WTC11 (cell line): ENCODE data around the gene MBP.

Experiments used
- FOXP4 ChIP-seq: sonication (generic); formaldehyde crosslinking; IDR thresholded peaks from 2 replicates; pipeline ENCODE4 v1.8.0; 2022; ENCODE audit warnings: mild to moderate bottlenecking, missing genetic modification reagents
- TF ChIP-seq, protein P1 (sequence below): sonication (generic); formaldehyde crosslinking; IDR thresholded peaks from 2 replicates; pipeline ENCODE4 v1.8.1; 2023; ENCODE audit warnings: mild to moderate bottlenecking, missing genetic modification reagents, moderate library complexity
- TF ChIP-seq, protein P2 (sequence below): fragments of 200-600 bp; IDR thresholded peaks from 2 replicates; pipeline ENCODE4 v1.8.0; 2022; ENCODE audit warnings: antibody characterized with exemption
- TF ChIP-seq, protein P3 (sequence below): sonication (generic); formaldehyde crosslinking; IDR thresholded peaks from 2 replicates; pipeline ENCODE4 v1.8.0; 2022; ENCODE audit warnings: missing genetic modification reagents
- TF ChIP-seq, protein P4 (sequence below): sonication (generic); formaldehyde crosslinking; IDR thresholded peaks from 2 replicates; pipeline ENCODE4 v1.8.1; 2022; ENCODE audit warnings: mild to moderate bottlenecking, missing genetic modification reagents, moderate library complexity, borderline replicate concordance
- TF ChIP-seq, protein P5 (sequence below): sonication (generic); formaldehyde crosslinking; IDR thresholded peaks from 2 replicates; pipeline ENCODE4 v1.8.0; 2022; ENCODE audit warnings: mild to moderate bottlenecking, missing genetic modification reagents

DNA sequence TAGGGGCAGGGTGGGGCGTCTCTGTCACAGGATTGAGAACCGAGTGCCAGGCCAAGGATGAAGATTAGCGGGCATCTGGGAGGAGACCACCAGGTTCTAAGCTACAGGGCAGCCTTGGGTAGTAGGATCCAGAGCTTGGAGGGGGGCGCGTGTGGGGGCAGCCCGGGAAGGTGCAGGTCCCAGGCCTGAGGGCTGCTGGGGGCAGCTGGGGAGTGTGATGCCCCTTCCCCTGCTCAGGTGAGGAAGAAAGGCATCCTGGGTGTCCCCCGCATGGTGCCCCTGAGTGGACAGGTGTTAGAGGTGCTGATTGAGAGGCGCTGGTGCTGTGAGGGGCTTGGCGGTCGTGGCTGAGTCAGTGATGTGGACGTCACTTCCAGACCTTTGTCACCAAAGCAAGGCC lies 33.9 kb upstream of the MBP start:
- TF ChIP-seq, protein P1, sequence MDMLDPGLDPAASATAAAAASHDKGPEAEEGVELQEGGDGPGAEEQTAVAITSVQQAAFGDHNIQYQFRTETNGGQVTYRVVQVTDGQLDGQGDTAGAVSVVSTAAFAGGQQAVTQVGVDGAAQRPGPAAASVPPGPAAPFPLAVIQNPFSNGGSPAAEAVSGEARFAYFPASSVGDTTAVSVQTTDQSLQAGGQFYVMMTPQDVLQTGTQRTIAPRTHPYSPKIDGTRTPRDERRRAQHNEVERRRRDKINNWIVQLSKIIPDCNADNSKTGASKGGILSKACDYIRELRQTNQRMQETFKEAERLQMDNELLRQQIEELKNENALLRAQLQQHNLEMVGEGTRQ (CRISPR knock-in tag), result no peak
- TF ChIP-seq, protein P2, sequence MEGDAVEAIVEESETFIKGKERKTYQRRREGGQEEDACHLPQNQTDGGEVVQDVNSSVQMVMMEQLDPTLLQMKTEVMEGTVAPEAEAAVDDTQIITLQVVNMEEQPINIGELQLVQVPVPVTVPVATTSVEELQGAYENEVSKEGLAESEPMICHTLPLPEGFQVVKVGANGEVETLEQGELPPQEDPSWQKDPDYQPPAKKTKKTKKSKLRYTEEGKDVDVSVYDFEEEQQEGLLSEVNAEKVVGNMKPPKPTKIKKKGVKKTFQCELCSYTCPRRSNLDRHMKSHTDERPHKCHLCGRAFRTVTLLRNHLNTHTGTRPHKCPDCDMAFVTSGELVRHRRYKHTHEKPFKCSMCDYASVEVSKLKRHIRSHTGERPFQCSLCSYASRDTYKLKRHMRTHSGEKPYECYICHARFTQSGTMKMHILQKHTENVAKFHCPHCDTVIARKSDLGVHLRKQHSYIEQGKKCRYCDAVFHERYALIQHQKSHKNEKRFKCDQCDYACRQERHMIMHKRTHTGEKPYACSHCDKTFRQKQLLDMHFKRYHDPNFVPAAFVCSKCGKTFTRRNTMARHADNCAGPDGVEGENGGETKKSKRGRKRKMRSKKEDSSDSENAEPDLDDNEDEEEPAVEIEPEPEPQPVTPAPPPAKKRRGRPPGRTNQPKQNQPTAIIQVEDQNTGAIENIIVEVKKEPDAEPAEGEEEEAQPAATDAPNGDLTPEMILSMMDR, result no peak
- TF ChIP-seq, protein P3, sequence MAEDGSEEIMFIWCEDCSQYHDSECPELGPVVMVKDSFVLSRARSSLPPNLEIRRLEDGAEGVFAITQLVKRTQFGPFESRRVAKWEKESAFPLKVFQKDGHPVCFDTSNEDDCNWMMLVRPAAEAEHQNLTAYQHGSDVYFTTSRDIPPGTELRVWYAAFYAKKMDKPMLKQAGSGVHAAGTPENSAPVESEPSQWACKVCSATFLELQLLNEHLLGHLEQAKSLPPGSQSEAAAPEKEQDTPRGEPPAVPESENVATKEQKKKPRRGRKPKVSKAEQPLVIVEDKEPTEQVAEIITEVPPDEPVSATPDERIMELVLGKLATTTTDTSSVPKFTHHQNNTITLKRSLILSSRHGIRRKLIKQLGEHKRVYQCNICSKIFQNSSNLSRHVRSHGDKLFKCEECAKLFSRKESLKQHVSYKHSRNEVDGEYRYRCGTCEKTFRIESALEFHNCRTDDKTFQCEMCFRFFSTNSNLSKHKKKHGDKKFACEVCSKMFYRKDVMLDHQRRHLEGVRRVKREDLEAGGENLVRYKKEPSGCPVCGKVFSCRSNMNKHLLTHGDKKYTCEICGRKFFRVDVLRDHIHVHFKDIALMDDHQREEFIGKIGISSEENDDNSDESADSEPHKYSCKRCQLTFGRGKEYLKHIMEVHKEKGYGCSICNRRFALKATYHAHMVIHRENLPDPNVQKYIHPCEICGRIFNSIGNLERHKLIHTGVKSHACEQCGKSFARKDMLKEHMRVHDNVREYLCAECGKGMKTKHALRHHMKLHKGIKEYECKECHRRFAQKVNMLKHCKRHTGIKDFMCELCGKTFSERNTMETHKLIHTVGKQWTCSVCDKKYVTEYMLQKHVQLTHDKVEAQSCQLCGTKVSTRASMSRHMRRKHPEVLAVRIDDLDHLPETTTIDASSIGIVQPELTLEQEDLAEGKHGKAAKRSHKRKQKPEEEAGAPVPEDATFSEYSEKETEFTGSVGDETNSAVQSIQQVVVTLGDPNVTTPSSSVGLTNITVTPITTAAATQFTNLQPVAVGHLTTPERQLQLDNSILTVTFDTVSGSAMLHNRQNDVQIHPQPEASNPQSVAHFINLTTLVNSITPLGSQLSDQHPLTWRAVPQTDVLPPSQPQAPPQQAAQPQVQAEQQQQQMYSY, result no peak
- TF ChIP-seq FOXP4 (CRISPR knock-in tag), result no peak
- TF ChIP-seq, protein P4, sequence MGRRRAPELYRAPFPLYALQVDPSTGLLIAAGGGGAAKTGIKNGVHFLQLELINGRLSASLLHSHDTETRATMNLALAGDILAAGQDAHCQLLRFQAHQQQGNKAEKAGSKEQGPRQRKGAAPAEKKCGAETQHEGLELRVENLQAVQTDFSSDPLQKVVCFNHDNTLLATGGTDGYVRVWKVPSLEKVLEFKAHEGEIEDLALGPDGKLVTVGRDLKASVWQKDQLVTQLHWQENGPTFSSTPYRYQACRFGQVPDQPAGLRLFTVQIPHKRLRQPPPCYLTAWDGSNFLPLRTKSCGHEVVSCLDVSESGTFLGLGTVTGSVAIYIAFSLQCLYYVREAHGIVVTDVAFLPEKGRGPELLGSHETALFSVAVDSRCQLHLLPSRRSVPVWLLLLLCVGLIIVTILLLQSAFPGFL (CRISPR knock-in tag), result no peak
- TF ChIP-seq, protein P5, sequence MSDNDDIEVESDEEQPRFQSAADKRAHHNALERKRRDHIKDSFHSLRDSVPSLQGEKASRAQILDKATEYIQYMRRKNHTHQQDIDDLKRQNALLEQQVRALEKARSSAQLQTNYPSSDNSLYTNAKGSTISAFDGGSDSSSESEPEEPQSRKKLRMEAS (CRISPR knock-in tag), result no peak
